HG02943 (cell line): ENCODE measurements around the gene NMRK1.

ENCODE experiments used
- ATAC-seq: cut with Tn5 transposase; IDR thresholded peaks from one replicate; pipeline ENCODE4 v1.9.1; 2021; ENCODE audit warnings: mild to moderate bottlenecking, low read depth, moderate library complexity; ENCODE audit not compliant: unreplicated experiment

NMRK1 gene

GRCh38 chr9:75102177-75102790 lies 14.3 kb upstream of the NMRK1 start:
- no peak for ATAC-seq

- ATAC-seq, result no peak
Measured at GRCh38 chr9:75101004-75101588, 13.1 kb upstream of the NMRK1 start.

GRCh38 chr9:75096796-75097195 lies 8.8 kb upstream of the NMRK1 start:
- no peak for ATAC-seq

GRCh38 chr9:75092766-75093165 lies 4.8 kb upstream of the NMRK1 start:
- no peak for ATAC-seq

GRCh38 chr9:75090579-75090978 lies 2.6 kb upstream of the NMRK1 start:
- ATAC-seq, result no peak

- ATAC-seq, result no peak
Measured at GRCh38 chr9:75089373-75089766, 1.4 kb upstream of the NMRK1 start.

- ATAC-seq, result peak; percentile 42
Measured at GRCh38 chr9:75088646-75089372, 854 bp upstream of the NMRK1 start.

GRCh38 chr9:75087289-75087823 lies 599 bp downstream of the NMRK1 start:
- ATAC-seq, result peak; percentile 35

GRCh38 chr9:75086541-75087288 lies 1.2 kb downstream of the NMRK1 start:
- ATAC-seq, result no peak

GRCh38 chr9:75085640-75086039 lies 2.3 kb downstream of the NMRK1 start:
- no peak for ATAC-seq

GRCh38 chr9:75084081-75084672 lies 3.8 kb downstream of the NMRK1 start:
- ATAC-seq, result no peak

- ATAC-seq, result no peak
Measured at GRCh38 chr9:75083188-75083970, 4.6 kb downstream of the NMRK1 start.

- ATAC-seq, result no peak
Measured at GRCh38 chr9:75081632-75082031, 6.3 kb downstream of the NMRK1 start.

GRCh38 chr9:75072895-75073294 lies 15.1 kb downstream of the NMRK1 start:
- no peak for ATAC-seq

- ATAC-seq, result peak; percentile 67
Measured at GRCh38 chr9:75071530-75072122, 16.3 kb downstream of the NMRK1 start.

- no peak for ATAC-seq
Measured at GRCh38 chr9:75069171-75069570, 18.8 kb downstream of the NMRK1 start.

- no peak for ATAC-seq
Measured at GRCh38 chr9:75067894-75068293, 20.1 kb downstream of the NMRK1 start.

GRCh38 chr9:75065510-75065909 lies 22.4 kb downstream of the NMRK1 start:
- no peak for ATAC-seq

GRCh38 chr9:75064307-75065025 lies 23.5 kb downstream of the NMRK1 start:
- no peak for ATAC-seq
